GM10248 (cell line): Measurements from ENCODE around the gene ERVMER34-1.

Experiments
- CTCF ChIA-PET: fragments of 300-600 bp; sonication (Branson Sonifier 250); formaldehyde crosslinking; extraction: SDS; loops from one replicate; lab custom pipeline; 2021; ENCODE audit warnings: antibody characterized with exemption; lab: Yijun Ruan, JAX
- POLR2A ChIA-PET: fragments of 350-650 bp; sonication (Branson Sonifier 250); formaldehyde crosslinking; extraction: SDS; loops from one replicate; lab custom pipeline; 2020; ENCODE audit warnings: antibody characterized with exemption; lab: Yijun Ruan, JAX
- DNase-seq: peaks from one replicate; pipeline ENCODE4 v3.0.0; 2012; ENCODE audit errors: extremely low spot score
- CTCF ChIP-seq: IDR thresholded peaks from 2 replicates; pipeline ENCODE4 v1.5.1; 2012; ENCODE audit warnings: mild to moderate bottlenecking, low read depth; ENCODE audit errors: extremely low read depth, missing control alignments, control extremely low read depth

ERVMER34-1 gene

GRCh38 chr4:52751487-52751911, 274 bp upstream of the ERVMER34-1 start:
- ChIA-PET POLR2A (no interaction called here), CTCF (interaction anchor here (0.7 kb wide), 1 partner anchor 90 kb away, joined by 3 read pairs; no protein-coding TSS in a partner anchor)
- no peak for DNase-seq
- no peak for TF ChIP-seq CTCF

GRCh38 chr4:52750213-52750612, 1.0 kb downstream of the ERVMER34-1 start:
- no peak for TF ChIP-seq CTCF
- no peak for DNase-seq
- CTCF ChIA-PET = no interaction called here
- POLR2A ChIA-PET = no interaction called here

- ChIA-PET CTCF (interaction anchor here (0.9 to 1.8 kb wide), 3 partner anchors 9 to 12 kb away, joined by 3 to 4 read pairs (median 4); no protein-coding TSS in a partner anchor), POLR2A (no interaction called here)
- TF ChIP-seq CTCF = no peak
- no peak for DNase-seq
These were observed 2.8 kb downstream of the ERVMER34-1 start for GRCh38 chr4:52748432-52748831.

GRCh38 chr4:52744588-52744987, 6.6 kb downstream of the ERVMER34-1 start:
- DNase-seq = no peak
- POLR2A ChIA-PET = no interaction called here
- CTCF ChIA-PET = no interaction called here
- no peak for TF ChIP-seq CTCF

GRCh38 chr4:52743444-52744019, 7.7 kb downstream of the ERVMER34-1 start:
- CTCF ChIA-PET = interaction anchor here (1.0 kb wide), 1 partner anchor 16 kb away, joined by 4 read pairs; no protein-coding TSS in a partner anchor
- no peak for TF ChIP-seq CTCF
- POLR2A ChIA-PET = no interaction called here
- no peak for DNase-seq

- POLR2A ChIA-PET = no interaction called here
- TF ChIP-seq CTCF = no peak
- DNase-seq = no peak
- CTCF ChIA-PET = interaction anchor here (2.9 kb wide), 1 partner anchor 9 kb away, joined by 12 read pairs; no protein-coding TSS in a partner anchor
These were observed 21.6 kb downstream of the ERVMER34-1 start for GRCh38 chr4:52729586-52729985.
